Stimulated activated CD4-positive, alpha-beta T cell treated with anti-CD3 and anti-CD28 coated beads, Interleukin-15, amount 100 ng/mL, for 24 hours (primary cell): ENCODE results near the gene RNF213.

Experiments
- DNase-seq: peaks from one replicate; pipeline ENCODE4 v3.0.0-alpha.2; 2020

RNF213 gene

GRCh38 chr17:80354336-80354735 is 93.7 kb downstream of the RNF213 start:
- DNase-seq, result no peak

GRCh38 chr17:80356231-80356856 is 95.7 kb downstream of the RNF213 start:
- DNase-seq, result no peak

- DNase-seq, result no peak
These were observed 97.5 kb downstream of the RNF213 start for GRCh38 chr17:80358131-80358530.

- no peak for DNase-seq
These were observed 98.2 kb downstream of the RNF213 start for GRCh38 chr17:80358861-80359260.

GRCh38 chr17:80359422-80360110 is 98.9 kb downstream of the RNF213 start:
- no peak for DNase-seq

- DNase-seq, result no peak
These were observed 99.7 kb downstream of the RNF213 start for GRCh38 chr17:80360396-80360795.

- peak; percentile 39 for DNase-seq
These were observed 101.0 kb downstream of the RNF213 start for GRCh38 chr17:80361495-80362220.

- no peak for DNase-seq
These were observed 101.9 kb downstream of the RNF213 start for GRCh38 chr17:80362428-80363119.

GRCh38 chr17:80363120-80363515 is 102.5 kb downstream of the RNF213 start:
- no peak for DNase-seq

GRCh38 chr17:80363518-80364090 is 103.0 kb downstream of the RNF213 start:
- no peak for DNase-seq

- DNase-seq, result no peak
These were observed 103.5 kb downstream of the RNF213 start for GRCh38 chr17:80364091-80364691.

GRCh38 chr17:80365001-80365965 is 104.6 kb downstream of the RNF213 start:
- no peak for DNase-seq

- DNase-seq, result no peak
These were observed 105.3 kb downstream of the RNF213 start for GRCh38 chr17:80365983-80366382.

GRCh38 chr17:80367503-80367902 is 106.9 kb downstream of the RNF213 start:
- DNase-seq, result no peak

- DNase-seq, result no peak
These were observed 110.5 kb downstream of the RNF213 start for GRCh38 chr17:80371196-80371595.

- no peak for DNase-seq
These were observed 111.8 kb downstream of the RNF213 start for GRCh38 chr17:80372456-80372855.

GRCh38 chr17:80372922-80373570 is 112.4 kb downstream of the RNF213 start:
- no peak for DNase-seq

GRCh38 chr17:80374039-80374731 is 113.5 kb downstream of the RNF213 start:
- no peak for DNase-seq

- DNase-seq, result no peak
These were observed 114.3 kb downstream of the RNF213 start for GRCh38 chr17:80374732-80375585.
